Measurements from ENCODE around the gene KRTAP10-9.
"Not testable (repeated sequence)": the region's sequence is repeated elsewhere in the genome, so short reads cannot be mapped to it uniquely, and the experiment has no call there.

KRTAP10-9 gene

GRCh38 chr21:44644878-44645277 is 18.0 kb downstream of the KRTAP10-9 start:
- DNase-seq = no peak

DNA sequence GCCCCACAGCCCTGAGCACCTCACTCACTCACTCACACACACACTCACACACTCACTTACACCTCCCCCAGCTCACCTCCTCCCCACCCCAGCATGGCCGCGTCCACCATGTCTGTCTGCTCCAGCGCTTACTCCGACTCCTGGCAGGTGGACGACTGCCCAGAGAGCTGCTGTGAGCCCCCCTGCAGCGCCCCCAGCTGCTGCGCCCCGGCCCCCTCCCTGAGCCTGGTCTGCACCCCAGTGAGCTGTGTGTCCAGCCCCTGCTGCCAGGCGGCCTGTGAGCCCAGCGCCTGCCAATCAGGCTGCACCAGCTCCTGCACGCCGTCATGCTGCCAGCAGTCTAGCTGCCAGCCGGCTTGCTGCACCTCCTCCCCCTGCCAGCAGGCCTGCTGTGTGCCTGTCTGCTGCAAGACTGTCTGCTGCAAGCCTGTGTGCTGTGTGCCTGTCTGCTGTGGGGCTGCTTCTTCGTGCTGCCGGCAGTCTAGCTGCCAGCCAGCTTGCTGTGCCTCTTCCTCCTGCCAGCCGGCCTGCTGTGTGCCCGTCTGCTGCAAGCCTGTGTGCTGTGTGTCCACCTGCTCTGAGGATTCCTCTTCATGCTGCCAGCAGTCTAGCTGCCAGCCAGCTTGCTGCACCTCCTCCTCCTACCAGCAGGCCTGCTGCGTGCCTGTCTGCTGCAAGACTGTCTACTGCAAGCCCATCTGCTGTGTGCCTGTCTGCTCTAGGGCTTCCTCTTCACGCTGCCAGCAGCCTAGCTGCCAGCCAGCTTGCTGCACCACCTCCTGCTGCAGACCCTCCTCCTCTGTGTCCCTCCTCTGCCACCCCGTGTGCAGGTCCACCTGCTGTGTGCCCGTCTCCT is 19.7 kb downstream of the KRTAP10-9 start, which contains the start of gene KRTAP10-11:
Gene KRTAP10-11, plus strand, starts transcription at position 49 of the 856 bp plus-strand sequence. Its CDS starts 45 bp downstream, at position 94.
- not testable (repeated sequence) for DNase-seq

- no peak for DNase-seq
Observed at GRCh38 chr21:44647222-44647552, 20.3 kb downstream of the KRTAP10-9 start.

DNA sequence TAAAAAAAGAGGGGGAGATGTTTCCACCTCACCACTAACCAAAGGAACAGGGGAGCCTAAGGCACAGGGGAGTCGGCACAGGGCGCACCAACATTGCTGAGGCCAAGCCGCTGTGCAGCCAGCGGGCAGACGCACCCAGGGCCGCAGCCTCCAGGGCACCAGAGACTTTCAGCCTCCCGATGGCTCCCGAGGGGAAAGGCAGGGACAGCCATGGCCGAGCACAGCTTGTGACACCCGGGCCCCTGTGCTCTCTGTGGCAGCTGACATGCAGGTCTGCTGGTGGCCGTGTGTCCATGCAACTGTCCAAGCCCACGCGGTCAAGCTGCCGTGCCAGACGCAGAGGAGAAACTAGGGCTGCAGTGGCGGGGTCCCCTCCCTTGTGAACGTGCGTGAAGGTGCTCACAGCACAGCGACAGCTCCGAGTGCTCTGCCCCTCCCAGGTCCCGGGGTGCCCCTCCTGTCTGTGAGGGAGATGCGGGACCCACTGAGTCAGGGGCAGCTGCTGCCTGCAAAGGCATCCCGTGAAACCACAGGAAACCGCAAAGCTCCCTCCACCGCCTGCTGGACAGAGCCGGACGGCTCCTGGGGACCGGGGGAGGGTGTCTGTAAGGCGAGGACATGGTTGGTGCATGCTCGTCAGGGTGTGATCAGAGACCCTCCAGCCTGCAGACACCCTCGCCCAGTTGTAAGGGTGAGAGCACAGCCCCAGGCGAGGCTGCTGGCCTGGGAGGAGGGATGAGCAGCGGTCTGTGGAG is 21.8 kb downstream of the KRTAP10-9 start:
- DNase-seq = no peak

- DNase-seq = no peak
Observed at GRCh38 chr21:44649521-44650100, 22.7 kb downstream of the KRTAP10-9 start.

DNA sequence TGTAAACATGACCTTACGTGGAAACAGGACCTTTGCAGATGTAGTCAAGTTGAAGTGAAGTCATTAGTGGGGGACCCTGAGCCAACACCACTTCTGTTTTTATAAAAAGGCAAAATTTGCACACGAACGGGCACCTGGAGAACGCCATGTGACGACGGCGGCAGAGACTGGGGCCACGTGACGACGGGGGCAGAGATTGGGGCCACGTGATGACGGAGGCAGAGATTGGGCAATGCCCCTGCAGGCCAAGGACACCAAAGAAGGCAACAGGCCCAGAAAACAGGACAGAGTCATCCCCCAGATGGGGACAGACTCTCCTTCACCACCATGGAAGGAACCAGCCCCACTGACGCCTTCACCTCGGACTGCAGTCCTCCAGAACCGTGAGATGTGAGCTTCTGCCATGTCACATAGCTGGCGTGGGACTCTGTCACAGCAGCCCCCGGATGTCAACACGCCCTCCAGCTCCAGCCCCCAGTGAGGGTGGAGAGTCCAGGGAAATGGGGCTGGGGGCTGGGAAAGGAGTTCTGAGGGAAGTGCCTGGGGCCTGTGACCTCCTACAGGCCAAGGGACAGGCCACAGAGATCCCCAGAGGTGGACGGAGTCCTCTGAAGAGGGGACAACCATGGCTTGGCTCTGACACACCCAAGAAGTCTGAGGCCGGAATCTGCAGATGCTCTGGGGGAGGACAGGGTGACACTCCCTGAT is 23.5 kb downstream of the KRTAP10-9 start:
- no peak for DNase-seq

DNA sequence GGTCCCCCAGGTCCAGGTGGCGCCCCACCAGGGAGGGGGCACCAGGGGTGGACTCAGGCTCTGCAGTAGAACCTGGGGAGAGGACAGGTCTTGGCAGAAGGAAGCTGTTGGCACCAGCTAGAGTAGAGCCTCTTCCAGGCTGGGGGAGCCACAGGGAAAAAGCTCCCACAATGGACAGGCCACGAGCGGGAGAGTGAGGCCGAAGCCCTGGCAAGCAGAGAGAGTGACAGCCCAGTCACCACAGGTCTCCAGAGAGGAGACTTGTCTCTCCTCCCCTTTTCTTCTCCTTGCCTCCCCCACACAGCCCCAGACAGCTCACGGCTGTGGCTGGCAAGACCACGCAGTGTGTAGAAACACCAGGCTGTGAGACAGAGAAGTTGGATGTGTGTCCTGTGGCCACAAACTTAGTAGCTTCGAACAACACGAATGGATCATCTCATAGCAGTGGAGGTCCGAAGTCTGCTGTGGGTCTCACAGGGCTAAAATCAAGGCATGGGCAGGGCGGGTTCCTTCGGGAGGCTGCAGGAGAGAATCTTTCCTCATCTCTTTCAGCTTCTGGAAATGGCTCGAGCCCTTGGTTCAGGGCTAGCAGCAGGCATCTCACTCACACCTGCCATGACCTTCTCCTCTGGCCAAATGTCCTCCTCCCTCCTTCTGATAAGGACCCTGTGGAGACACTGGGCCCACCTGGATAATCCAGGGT is 24.2 kb downstream of the KRTAP10-9 start:
- DNase-seq = no peak

DNA sequence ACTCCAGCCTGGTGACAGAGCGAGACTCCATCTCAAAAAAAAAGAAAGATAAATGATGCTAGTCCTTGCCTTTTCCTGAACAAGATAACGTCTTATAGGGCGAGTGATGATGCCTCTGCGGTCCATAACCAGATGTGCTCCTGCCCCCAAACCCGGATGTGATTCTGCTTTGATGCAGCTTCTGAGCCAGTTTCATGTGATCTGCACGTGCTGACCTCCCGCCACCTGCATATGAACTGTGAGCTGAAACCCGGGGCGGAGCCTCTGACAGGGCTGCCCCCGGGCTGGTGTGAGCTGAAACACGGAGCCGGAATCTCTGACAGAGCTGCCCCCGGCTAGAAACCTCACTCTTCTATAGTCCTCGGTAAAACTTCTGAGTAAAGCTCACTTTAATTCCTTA is 26.2 kb downstream of the KRTAP10-9 start:
- DNase-seq = no peak

DNA sequence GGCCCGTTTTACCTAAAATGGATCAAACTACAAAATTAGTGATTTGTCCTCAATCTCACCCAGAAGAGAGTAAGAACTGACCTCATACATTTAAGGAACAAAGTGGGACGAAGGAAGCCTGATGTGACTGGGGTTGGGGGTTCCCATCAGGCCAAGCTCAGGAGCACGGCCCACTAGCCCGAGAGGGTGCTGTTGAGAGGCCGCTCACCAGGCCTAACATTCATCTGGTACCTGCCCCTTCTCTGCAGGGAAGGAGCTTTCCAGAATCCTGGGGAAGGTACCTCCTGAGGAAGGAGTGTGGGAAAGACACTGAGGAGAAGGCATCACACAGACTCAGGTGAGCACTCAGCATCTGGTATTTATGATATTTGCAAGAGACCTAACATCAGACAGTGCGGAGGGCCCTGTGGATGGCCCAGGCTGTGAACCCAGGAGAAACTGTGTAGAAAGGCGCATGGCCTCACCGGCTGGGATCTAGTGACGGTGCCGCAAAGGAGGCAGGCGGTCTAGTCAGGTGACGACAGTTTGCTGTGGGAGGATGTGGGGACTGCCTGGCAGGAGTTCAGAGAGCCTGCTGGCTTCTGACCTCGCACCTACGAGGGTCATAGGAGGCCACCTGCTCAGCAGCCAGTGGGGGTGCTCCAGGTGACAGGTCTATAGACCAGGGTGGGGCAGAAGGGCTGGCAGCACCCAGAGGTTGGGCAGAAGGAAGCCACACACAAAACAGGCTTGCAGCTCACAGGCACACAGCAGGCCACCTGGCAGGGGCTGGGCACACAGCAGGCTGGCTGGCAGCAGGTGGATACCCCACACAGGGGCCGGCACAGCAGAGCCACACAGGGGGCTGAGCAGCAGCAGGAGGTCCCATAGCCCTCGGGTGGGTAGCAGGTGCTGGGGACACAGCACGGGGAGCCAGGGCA is 27.0 kb downstream of the KRTAP10-9 start:
- DNase-seq = no peak

- no peak for DNase-seq
Observed at GRCh38 chr21:44654576-44655175, 27.8 kb downstream of the KRTAP10-9 start, which contains the start of gene KRTAP12-4. KRTAP12-4 (minus strand) TSS chr21:44654659; CDS start chr21:44654614, 45 bp downstream.

DNA sequence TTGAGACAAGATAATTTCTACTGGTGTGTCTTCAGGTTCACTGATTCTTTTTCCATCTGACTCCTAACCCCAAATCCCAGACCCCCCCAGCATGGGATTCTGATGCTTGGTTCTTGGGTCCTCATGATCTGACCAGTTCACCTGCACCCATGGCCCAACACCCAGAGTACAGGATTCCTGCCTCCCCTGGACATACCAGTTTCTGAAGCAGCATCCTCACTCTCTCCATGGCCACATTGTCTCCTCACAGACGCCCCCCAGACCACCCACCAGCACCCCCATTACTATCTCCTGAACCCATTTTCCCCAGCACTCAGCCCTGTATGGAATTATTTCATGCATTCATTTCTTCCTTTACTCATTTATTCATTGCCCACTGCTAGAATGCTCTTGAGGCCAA is 30.0 kb downstream of the KRTAP10-9 start:
- DNase-seq = no peak

DNA sequence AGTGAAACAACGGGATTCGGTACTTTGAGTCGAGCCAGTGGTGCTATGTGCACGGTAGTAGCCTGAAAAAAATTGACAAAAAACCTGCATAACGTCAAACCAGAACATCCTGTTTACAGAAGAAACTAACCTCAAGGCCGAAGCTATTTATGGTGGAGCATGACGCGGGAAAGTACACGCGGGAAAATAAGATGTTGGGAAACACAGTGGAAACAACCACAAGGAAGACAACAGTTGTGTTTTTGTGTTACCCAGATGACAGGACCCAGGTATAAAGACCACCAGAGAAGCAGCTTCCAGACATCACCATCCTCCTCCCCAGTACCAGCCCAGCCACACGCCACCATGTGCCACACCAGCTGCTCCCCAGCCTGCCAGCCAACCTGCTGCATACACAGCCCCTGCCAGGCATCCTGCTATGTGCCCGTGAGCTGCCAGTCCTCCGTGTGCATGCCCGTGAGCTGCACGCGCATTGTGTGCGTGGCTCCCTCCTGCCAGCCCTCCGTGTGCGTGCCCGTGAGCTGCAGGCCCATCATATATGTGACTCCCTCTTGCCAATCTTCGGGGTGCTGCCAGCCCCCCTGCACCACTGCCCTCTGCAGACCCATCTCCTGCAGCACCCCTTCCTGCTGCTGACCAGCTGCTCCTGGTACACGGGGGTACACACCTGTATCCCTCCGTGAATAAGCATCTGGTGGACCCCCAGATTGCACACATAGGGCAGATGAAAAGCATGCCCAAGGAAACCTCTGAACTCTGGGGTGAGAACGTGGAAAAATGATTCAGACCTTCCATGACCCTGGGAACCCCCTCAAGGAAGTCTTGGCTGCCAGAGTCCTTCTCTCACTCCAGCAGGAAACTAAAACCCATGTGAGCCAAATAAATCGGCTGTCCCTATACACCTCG is 31.0 kb downstream of the KRTAP10-9 start, which contains the start of gene KRTAP12-3:
Gene KRTAP12-3, plus strand, starts transcription at position 298 of the 906 bp plus-strand sequence. Its CDS starts 48 bp downstream, at position 346.
- no peak for DNase-seq

GRCh38 chr21:44658541-44658910 is 31.6 kb downstream of the KRTAP10-9 start:
- no peak for DNase-seq

DNA sequence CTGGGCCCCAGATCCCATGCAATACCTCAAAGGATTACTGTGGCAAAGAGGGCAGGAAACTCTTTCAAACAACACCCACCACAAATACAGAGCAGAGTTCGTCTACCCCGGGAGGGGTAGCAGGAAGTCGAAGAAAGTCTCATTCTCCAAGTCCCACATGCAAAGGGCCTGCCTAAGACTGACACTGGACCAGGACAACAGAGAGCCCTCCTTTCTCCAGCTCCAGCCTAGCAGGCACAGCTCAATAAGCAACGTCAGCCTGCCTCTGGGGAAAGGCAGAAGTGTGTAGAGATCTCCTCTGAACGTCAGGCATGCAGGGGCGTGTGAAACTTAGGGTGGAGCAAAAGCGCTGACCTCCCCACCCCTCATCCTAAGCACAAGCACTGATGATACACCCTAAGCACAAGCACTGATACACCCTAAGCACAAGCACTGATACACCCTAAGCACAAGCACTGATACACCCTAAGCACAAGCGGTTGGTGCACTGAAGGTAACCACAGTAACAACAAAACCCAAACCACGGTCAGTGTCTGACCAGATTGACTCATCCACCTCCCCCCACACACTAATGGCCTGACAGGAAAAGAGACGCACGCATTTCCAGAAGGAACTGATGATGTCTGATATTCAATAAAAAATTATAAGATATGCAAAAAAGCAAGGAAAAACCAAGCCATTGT is 32.2 kb downstream of the KRTAP10-9 start:
- DNase-seq = no peak

- DNase-seq = not testable (repeated sequence)
Observed at GRCh38 chr21:44661567-44661966, 34.7 kb downstream of the KRTAP10-9 start.

DNA sequence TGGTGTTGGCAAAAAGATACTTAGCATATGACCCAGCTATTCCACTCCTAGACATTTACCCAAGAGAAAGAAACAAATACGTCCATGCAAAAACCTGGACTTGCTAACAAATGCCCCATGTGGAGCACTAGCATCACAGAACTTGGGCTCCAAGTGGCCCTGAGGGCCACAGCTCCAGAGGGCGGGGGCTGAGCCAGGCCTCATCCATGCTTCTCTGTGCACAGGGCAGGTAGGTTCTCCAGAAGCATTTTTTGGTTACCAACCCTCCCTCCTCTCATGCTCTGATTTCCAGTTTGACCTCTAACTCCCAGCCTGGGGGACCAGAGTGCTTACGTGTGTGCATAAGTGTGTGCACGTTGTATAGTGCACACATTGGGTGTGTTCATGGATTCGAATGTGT is 37.8 kb downstream of the KRTAP10-9 start:
- no peak for DNase-seq

GRCh38 chr21:44666401-44667320 is 39.8 kb downstream of the KRTAP10-9 start, which contains the start of gene KRTAP12-2:
KRTAP12-2 (minus strand) TSS chr21:44666927; CDS start chr21:44666886, 41 bp downstream.
- no peak for DNase-seq

GRCh38 chr21:44667612-44668011 is 40.7 kb downstream of the KRTAP10-9 start:
- no peak for DNase-seq
